Breast epithelium (tissue), 3 donors: ENCODE measurements around the gene ELP1.

Experiments used
- CTCF ChIP-seq, 3 donors: fragments of 450-650 bp; IDR thresholded peaks; one replicate each; pipeline ENCODE4 v1.5.1; 2016 to 2017; ENCODE audit warnings: antibody characterized with exemption in 3 of 3, mild to moderate bottlenecking in 3 of 3, moderate library complexity in 3 of 3
- POLR2A ChIP-seq: fragments of 450-650 bp; IDR thresholded peaks from one replicate; pipeline ENCODE4 v1.6.1; 2016; ENCODE audit warnings: antibody characterized with exemption, mild to moderate bottlenecking, moderate library complexity
- POLR2AphosphoS5 ChIP-seq, 3 donors: sonication (generic); formaldehyde crosslinking; IDR thresholded peaks; one replicate each; pipeline ENCODE4 v1.6.1; 2017; ENCODE audit warnings: antibody characterized with exemption in 3 of 3

- TF ChIP-seq CTCF (IDR thresholded peaks at IDR 0.05) = no peak
- TF ChIP-seq POLR2AphosphoS5 (IDR thresholded peaks at IDR 0.05) = no peak
- TF ChIP-seq POLR2A = no peak
Measured at GRCh38 chr9:108854641-108855528, 79.0 kb downstream of the ELP1 start.
